H1 (cell line): ENCODE measurements around the gene CCT6B. TPM values are rescaled to one million over a fixed set of nuclear protein-coding genes. Genes with fewer than 3 reads are reported as not detected.

Source experiments
- MAX ChIP-seq: IDR thresholded peaks from 2 replicates; pipeline ENCODE4 v1.6.1; 2012; ENCODE audit warnings: inconsistent platforms
- SIN3A ChIP-seq, 2 experiments: IDR thresholded peaks in 1 of 2; conservative IDR thresholded peaks in 1 of 2; 2 replicates each; pipeline ENCODE4 v1.6.1; 2011 to 2012; ENCODE audit warnings: low read length in 2 of 2, improper control_type of control experiment in 1 of 2, low read depth in 1 of 2, mild to moderate bottlenecking in 1 of 2
- SUZ12 ChIP-seq: fragments of 200-600 bp; sonication (generic); IDR thresholded peaks from 2 replicates; pipeline ENCODE4 v1.6.1; 2012; ENCODE audit warnings: mild to moderate bottlenecking, inconsistent platforms, low read length, moderate library complexity, mixed read lengths
- polyA plus RNA-seq, 7 experiments: library from polyadenylated mRNA; depleted of rRNA in 3 of 7; stranded (reverse) in 5 of 7; unstranded in 2 of 7; fragments of >200 nt in 5 of 7; fragments of 200-250 nt in 2 of 7; gene quantifications; 1 replicate in 5 of 7; 2 replicates in 1 of 7; 4 replicates in 1 of 7; pipeline versions ENCODE4 v1.2.1 to v1.2.3, GENCODE V29; 2011 to 2013; ENCODE audit warnings: missing spikeins in 2 of 7, mixed read lengths in 2 of 7
- total RNA-seq: library from RNA; stranded (reverse); fragmentation: NEBNext Ultra II Directional; extraction: Animal tissue kit (Norgen Biotek cat#: 25700); gene quantifications from 2 replicates; pipeline ENCODE4 v1.2.1, GENCODE V29; 2021

Gene CCT6B
- total and polyA plus RNA-seq, 2 of the 8 experiments (the other 6 are each of a cell fraction or from before 2014, with no cell fraction given) = 0.67 to 1.3 TPM

- TF ChIP-seq SIN3A (conservative IDR thresholded peaks at IDR 0.05 in 1 of 2, IDR thresholded peaks at IDR 0.05 in 1 of 2; ENCODE audit: low read depth in 1 of 2, low read length in 2 of 2) = no peak
- no peak for TF ChIP-seq SUZ12
- TF ChIP-seq MAX = no peak
These were observed 27.4 kb upstream of the CCT6B start (continued) for GRCh38 chr17:34988644-34989043.
